Spinal cord (tissue), 10 donors: ENCODE measurements around the gene OR52E8. TPM values are rescaled to one million over a fixed set of nuclear protein-coding genes. Genes with fewer than 3 reads are reported as not detected.

Experiments
- DNase-seq, 6 donors: peaks; one replicate each; pipeline versions ENCODE4 v3.0.0 to v3.0.0-alpha.2; 2013 to 2015; ENCODE audit warnings: low spot score in 6 of 6, low read depth in 4 of 6
- H3K27ac ChIP-seq: one replicate; pipeline ENCODE4 v1.5.1; 2013; ENCODE audit warnings: low read depth, low read length, control low read depth
- H3K27me3 ChIP-seq: one replicate; pipeline ENCODE4 v1.6.1; 2013; ENCODE audit warnings: low read length; ENCODE audit not compliant: control insufficient read depth, insufficient read depth
- H3K36me3 ChIP-seq: one replicate; pipeline ENCODE4 v1.6.1; 2013; ENCODE audit warnings: low read length; ENCODE audit not compliant: control insufficient read depth, insufficient read depth
- H3K4me1 ChIP-seq: one replicate; pipeline ENCODE4 v1.6.1; 2013; ENCODE audit warnings: low read length; ENCODE audit not compliant: control insufficient read depth, insufficient read depth
- H3K4me3 ChIP-seq: one replicate; pipeline ENCODE4 v1.5.1; 2013; ENCODE audit warnings: low read depth, low read length, control low read depth
- H3K9me3 ChIP-seq: one replicate; pipeline ENCODE4 v1.6.1; 2013; ENCODE audit warnings: low read length; ENCODE audit not compliant: control insufficient read depth, insufficient read depth
- WGBS: methylation state at CpG from one replicate; pipeline ENCODE4 v1.1.5; 2013; ENCODE audit warnings: missing lambda C conversion rate; ENCODE audit not compliant: insufficient coverage; 5-methylcytosine and 5-hydroxymethylcytosine counted together
- polyA plus RNA-seq, 2 donors: library from polyadenylated mRNA; unstranded; fragments of 120-200 nt; gene quantifications; one replicate each; pipeline ENCODE4 v1.2.1, GENCODE V29; 2013; ENCODE audit not compliant: insufficient read length in 2 of 2
- total RNA-seq, 2 donors: library from RNA; depleted of rRNA in 1 of 2; stranded (reverse); fragments of 120-200 nt in 1 of 2; fragments of >200 nt in 1 of 2; gene quantifications; one replicate each; pipeline versions ENCODE4 v1.2.3 to v1.2.4, GENCODE V29; 2013 to 2014
- donor health status: healthy.

Gene OR52E8
- total and polyA plus RNA-seq, 4 donors = not detected

- Histone ChIP-seq H3K27ac (no peak overlapping the region), H3K4me1 (no peaks in the 10 kb centered on the region), H3K27me3 (no peaks in the 10 kb centered on the region), H3K9me3 (peaks cover 3% of the 10 kb centered on the region), H3K36me3 (no peaks in the 10 kb centered on the region), H3K4me3 (no peak overlapping the region)
- DNase-seq = no peak
- WGBS = no CpG with 5 or more reads among the region's 1 CpG
Observed at GRCh38 chr11:5851002-5851401, 6.5 kb downstream of the OR52E8 start.

DNA sequence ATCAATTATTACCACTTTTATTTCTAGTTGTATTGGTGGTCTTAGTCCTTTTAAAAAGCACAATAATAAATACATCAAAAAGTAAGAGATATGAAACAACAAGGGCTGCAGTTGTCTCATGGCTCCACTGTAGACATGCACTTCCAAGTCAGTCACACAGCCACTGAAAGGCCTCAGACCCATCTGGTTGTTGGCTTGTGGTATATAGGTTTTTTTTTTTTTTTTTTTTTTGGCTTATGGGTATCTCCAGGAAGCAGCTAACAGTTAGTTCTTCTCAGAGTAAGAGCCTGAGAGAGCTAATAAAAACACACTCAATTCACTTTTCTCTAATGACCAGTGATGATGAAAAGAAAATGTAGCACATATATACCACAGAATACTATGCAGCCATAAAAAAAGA, 9.8 kb downstream of the OR52E8 start:
- H3K9me3 ChIP-seq = no peaks in the 10 kb centered on the region
- no peak for DNase-seq
- no peaks in the 10 kb centered on the region for H3K4me1 ChIP-seq
- H3K27me3 ChIP-seq = no peaks in the 10 kb centered on the region
- H3K36me3 ChIP-seq = no peaks in the 10 kb centered on the region
- no peak overlapping the region for H3K4me3 ChIP-seq
- H3K27ac ChIP-seq = no peak overlapping the region

GRCh38 chr11:5846701-5847100, 10.8 kb downstream of the OR52E8 start:
- no CpG with 5 or more reads among the region's 1 CpG for WGBS
- DNase-seq = no peak
- H3K4me3 ChIP-seq = no peak overlapping the region
- no peak overlapping the region for H3K27ac ChIP-seq
- no peaks in the 10 kb centered on the region for H3K9me3 ChIP-seq
- no peaks in the 10 kb centered on the region for H3K36me3 ChIP-seq
- H3K27me3 ChIP-seq = no peaks in the 10 kb centered on the region
- H3K4me1 ChIP-seq = no peaks in the 10 kb centered on the region

DNA sequence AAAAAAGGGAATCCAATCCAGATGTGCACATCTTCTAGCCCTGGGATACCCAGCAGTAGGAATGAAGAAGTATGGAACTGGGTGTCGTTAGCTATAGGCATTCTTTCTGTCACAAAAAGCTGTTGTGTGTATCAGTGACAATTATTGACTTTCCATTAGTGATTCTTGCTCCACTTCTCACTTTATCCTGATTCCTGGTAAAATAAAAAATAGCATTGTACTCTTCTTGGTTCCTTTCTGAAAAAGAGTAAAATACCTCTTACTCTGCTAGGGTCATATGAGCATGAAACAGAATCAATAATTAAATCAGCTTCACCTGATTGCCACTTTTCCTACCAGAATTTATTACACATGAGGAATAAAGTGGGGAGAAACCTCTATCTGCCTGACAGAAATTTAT, 15.7 kb downstream of the OR52E8 start, which contains the start of gene OR52E6:
TSS of gene OR52E6 (minus strand) at position 101 of the 400 bp plus-strand sequence. CDS start at position 101, 0 bp downstream.
- Histone ChIP-seq H3K9me3 (no peaks in the 10 kb centered on the region), H3K27me3 (no peaks in the 10 kb centered on the region), H3K36me3 (no peaks in the 10 kb centered on the region), H3K4me3 (no peak within 1 kb of the TSS), H3K4me1 (no peaks in the 10 kb centered on the region), H3K27ac (no peak within 1 kb of the TSS)
- no peak for DNase-seq
- WGBS = no CpG with 5 or more reads among the region's 1 CpG

GRCh38 chr11:5837695-5838094, 19.8 kb downstream of the OR52E8 start:
- WGBS = no CpG with 5 or more reads among the region's 2 CpGs
- DNase-seq = no peak
- H3K4me3 ChIP-seq = no peak overlapping the region
- no peak overlapping the region for H3K27ac ChIP-seq
- H3K9me3 ChIP-seq = no peaks in the 10 kb centered on the region
- H3K36me3 ChIP-seq = no peaks in the 10 kb centered on the region
- H3K27me3 ChIP-seq = no peaks in the 10 kb centered on the region
- no peaks in the 10 kb centered on the region for H3K4me1 ChIP-seq

GRCh38 chr11:5833446-5833845, 24.0 kb downstream of the OR52E8 start:
- H3K9me3 ChIP-seq = no peaks in the 10 kb centered on the region
- H3K4me1 ChIP-seq = no peaks in the 10 kb centered on the region
- H3K27ac ChIP-seq = no peak overlapping the region
- DNase-seq = peak in 1 of 6 donors; percentile 68
- H3K27me3 ChIP-seq = no peaks in the 10 kb centered on the region
- no peaks in the 10 kb centered on the region for H3K36me3 ChIP-seq
- no CpG with 5 or more reads among the region's 2 CpGs for WGBS
- no peak overlapping the region for H3K4me3 ChIP-seq

DNA sequence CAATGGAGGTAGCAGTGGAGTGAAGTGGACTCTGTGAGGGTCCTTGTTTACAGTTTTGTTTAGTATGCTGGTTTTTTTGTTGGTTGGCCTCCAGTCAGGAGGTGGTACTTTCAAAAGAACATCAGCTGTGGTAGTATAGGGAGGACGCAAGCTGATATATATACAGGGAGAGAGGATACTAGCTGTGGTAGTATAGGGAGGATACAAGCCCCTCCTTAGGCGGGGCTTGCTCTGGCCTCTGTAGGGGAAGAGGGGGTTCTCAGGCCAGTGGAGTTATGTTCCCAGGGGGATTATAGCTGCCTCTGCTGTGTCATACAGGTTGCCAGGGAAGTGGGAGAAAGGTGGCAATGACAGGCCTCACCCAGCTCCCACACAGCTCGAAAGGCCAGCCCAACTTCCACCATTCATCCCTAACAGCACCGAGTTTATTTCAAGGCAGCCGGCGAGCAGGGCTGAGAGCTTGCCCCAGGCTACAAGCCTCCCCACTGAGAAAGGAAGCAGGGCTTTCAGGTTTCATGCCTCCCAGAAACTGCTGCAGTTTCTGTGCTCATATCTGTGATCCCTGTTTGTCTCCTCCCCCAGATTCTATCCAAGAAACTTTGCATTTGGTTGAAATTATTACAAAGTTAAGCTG, 26.2 kb downstream of the OR52E8 start:
- no peak for DNase-seq
- Histone ChIP-seq H3K27ac (no peak overlapping the region), H3K4me3 (no peak overlapping the region), H3K27me3 (no peaks in the 10 kb centered on the region), H3K36me3 (no peaks in the 10 kb centered on the region), H3K9me3 (no peaks in the 10 kb centered on the region), H3K4me1 (no peaks in the 10 kb centered on the region)
- WGBS = 76% methylated on average over 4 of the region's 6 CpGs

DNA sequence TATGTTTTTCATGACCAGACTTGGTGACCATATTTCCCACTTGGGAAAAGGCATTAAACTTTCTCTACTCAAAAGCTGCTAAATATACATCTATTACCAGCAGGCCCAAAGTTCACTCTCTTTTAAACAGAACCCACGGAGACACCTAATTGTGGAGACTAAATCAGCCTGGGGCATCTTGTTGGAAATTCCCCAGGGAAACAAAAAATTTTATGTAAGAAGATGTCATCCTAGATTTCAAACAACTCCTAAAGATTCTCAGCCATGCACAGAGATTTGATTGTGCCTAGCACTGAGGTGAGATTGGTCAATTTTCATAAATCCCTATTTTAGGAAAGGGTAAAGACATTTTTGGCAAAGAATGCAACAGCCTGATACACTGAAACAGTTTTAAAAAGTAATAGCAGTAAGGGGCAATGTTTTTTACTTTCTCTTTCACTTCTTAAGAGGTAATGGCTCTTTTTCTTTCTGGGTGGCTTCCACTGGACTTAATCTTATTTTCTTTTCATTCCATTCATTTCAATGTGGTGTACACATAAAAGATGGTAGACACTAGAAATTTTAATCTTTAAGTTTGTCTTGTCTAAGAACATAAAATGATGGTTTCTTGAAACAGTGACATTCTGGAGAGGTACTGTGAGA, 39.1 kb downstream of the OR52E8 start:
- H3K27me3 ChIP-seq = no peaks in the 10 kb centered on the region
- H3K4me1 ChIP-seq = no peaks in the 10 kb centered on the region
- no CpG with 5 or more reads among the region's 1 CpG for WGBS
- no peak for DNase-seq
- H3K9me3 ChIP-seq = no peaks in the 10 kb centered on the region
- no peaks in the 10 kb centered on the region for H3K36me3 ChIP-seq
- H3K27ac ChIP-seq = no peak overlapping the region
- no peak overlapping the region for H3K4me3 ChIP-seq

DNA sequence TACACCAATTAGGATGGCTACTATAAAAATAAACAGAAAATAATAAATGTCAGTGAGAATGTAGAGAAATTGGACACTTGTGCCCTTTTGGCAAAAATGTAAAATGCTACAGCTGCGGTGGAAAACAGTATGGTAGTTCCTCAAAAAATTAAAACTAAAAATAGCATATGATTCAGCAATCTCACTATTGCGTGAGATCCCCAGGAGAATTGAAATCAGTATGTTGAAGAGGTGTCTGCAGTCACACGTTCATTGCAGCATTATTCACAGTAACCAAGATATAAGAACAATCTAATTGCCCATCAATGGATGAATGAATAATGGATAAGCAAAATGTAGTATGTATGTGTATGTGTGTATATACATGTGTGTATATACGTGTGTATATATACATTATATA, 42.0 kb downstream of the OR52E8 start:
- no peaks in the 10 kb centered on the region for H3K9me3 ChIP-seq
- H3K4me1 ChIP-seq = no peaks in the 10 kb centered on the region
- H3K27me3 ChIP-seq = no peaks in the 10 kb centered on the region
- WGBS = no CpG with 5 or more reads among the region's 4 CpGs
- H3K4me3 ChIP-seq = no peak overlapping the region
- no peak for DNase-seq
- no peaks in the 10 kb centered on the region for H3K36me3 ChIP-seq
- no peak overlapping the region for H3K27ac ChIP-seq
